LNCaP clone FGC (cell line): ENCODE results near the gene FSTL4.

Experiments used
- DNase-seq: peaks from one replicate; pipeline ENCODE4 v3.0.0-alpha.2; 2011; ENCODE audit warnings: low read depth
- H3K4me3 ChIP-seq: 2 replicates; pipeline ENCODE4 v1.5.1; 2011; ENCODE audit warnings: mild to moderate bottlenecking, low read depth, low read length, control low read depth
- CTCF ChIP-seq: IDR thresholded peaks from 2 replicates; pipeline ENCODE4 v1.5.1; 2012; ENCODE audit warnings: mild to moderate bottlenecking; ENCODE audit not compliant: control insufficient read depth, insufficient read depth; ENCODE audit errors: extremely low read depth

Gene FSTL4

GRCh38 chr5:133205204-133205603, 407.1 kb downstream of the FSTL4 start:
- TF ChIP-seq CTCF = no peak

GRCh38 chr5:133203317-133204305, 408.7 kb downstream of the FSTL4 start:
- no peak for TF ChIP-seq CTCF
- no peak for DNase-seq
- H3K4me3 ChIP-seq = no peak overlapping the region

More at GRCh38 chr5:133205204-133205603, 407.1 kb downstream of the FSTL4 start:
- no peak for DNase-seq
- H3K4me3 ChIP-seq = no peak overlapping the region

DNA sequence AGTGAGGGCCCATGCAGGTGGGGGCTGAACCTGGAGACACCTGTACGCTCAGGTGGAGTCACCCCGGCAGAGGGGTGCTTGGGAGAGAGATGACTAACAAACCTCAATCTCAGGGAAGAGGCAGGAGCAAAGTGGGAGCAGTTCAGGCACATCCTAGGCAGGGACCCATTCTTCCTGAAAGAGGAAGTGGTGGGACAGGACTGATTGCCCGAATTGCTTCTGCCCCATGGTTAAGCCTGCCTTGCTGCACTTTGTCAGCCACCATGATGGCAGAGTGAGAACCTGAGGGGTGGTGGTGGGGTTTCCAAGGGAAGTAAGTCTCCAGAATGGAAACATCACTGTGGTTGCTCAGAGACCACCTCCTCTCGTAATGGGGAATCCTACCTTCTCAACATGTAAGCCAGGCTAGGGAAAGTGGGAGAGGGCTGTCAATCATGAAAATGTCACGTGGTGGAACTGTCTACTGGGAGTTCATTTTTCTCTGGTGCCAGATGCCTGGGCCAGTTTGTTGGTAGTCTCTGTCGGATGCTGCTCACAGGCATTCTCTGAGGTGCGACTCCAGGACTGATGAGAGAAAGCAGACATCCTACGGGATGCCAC, 410.2 kb downstream of the FSTL4 start:
- TF ChIP-seq CTCF = no peak
- no peak overlapping the region for H3K4me3 ChIP-seq
- DNase-seq = no peak

DNA sequence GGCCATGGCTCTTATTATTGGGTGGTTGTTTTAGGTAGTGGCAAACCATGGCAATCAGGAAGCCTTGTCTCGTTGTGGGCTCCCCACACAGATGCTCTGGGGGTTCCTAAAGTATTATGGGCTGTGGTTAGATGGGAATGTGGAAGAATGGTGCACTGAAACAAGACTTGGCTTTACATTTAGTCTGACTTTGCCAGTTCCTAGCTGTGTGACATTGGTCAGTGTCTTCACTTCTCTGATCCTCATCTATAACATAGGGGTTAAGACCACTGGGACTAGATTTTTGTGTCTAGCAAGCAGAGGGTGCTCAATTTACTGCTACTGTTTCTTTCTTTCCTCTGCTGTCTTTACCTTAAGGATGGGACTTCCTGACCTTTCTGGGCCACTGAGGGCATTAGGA, 411.0 kb downstream of the FSTL4 start:
- no peak for DNase-seq
- TF ChIP-seq CTCF = no peak
- H3K4me3 ChIP-seq = no peak overlapping the region

GRCh38 chr5:133200256-133200655, 412.1 kb downstream of the FSTL4 start:
- no peak for DNase-seq
- TF ChIP-seq CTCF = no peak
- no peak overlapping the region for H3K4me3 ChIP-seq

- no peak for DNase-seq
- TF ChIP-seq CTCF = no peak
- no peak overlapping the region for H3K4me3 ChIP-seq
Measured at GRCh38 chr5:133199417-133200178, 412.7 kb downstream of the FSTL4 start.
